ENCODE measurements around the gene AGBL3.

DNA sequence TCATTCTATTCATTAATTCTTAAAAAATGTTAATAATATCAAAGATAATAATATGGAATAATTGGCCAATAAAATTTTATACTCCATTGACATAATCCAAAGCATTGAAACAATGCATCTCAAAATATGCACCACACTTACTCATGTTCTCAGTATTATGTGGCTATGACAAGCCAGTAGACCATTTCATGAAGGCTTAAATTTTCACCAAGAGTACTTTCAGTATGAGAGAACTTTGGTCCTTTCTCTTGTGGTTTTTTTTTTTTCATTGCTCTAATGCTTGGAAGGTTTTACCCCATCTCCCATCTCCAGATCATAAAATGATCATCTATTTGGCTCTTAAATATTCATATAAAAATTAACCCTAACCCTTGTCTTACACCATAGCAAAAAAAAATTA is 116.1 kb downstream of the AGBL3 start:
- TF ChIP-seq, protein P1, sequence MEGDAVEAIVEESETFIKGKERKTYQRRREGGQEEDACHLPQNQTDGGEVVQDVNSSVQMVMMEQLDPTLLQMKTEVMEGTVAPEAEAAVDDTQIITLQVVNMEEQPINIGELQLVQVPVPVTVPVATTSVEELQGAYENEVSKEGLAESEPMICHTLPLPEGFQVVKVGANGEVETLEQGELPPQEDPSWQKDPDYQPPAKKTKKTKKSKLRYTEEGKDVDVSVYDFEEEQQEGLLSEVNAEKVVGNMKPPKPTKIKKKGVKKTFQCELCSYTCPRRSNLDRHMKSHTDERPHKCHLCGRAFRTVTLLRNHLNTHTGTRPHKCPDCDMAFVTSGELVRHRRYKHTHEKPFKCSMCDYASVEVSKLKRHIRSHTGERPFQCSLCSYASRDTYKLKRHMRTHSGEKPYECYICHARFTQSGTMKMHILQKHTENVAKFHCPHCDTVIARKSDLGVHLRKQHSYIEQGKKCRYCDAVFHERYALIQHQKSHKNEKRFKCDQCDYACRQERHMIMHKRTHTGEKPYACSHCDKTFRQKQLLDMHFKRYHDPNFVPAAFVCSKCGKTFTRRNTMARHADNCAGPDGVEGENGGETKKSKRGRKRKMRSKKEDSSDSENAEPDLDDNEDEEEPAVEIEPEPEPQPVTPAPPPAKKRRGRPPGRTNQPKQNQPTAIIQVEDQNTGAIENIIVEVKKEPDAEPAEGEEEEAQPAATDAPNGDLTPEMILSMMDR (IDR thresholded peaks at IDR 0.05; ENCODE audit: low read depth, low read length, missing input control) = no peak
- TF ChIP-seq, protein P2, sequence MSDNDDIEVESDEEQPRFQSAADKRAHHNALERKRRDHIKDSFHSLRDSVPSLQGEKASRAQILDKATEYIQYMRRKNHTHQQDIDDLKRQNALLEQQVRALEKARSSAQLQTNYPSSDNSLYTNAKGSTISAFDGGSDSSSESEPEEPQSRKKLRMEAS (IDR thresholded peaks at IDR 0.05) = no peak

All from liver (tissue), 2 donors.